GM20000 (cell line): ENCODE data around the gene CAGE1.

Source experiments
- DNase-seq: peaks from one replicate; pipeline ENCODE4 v3.0.0; 2012; ENCODE audit warnings: low spot score
- CTCF ChIP-seq: IDR thresholded peaks from 2 replicates; pipeline ENCODE4 v1.5.1; 2012; ENCODE audit warnings: mild to moderate bottlenecking, control low read depth; ENCODE audit errors: extremely low read depth, missing control alignments

CAGE1 gene

GRCh38 chr6:7389451-7390225 is at the start of gene CAGE1, which contains the start of gene RIOK1:
Gene CAGE1, minus strand, starts transcription at chr6:7389742. Its CDS starts 2,569 bp downstream, at chr6:7387173.
Gene RIOK1, plus strand, starts transcription at chr6:7389808. Its CDS starts 195 bp downstream, at chr6:7390003.
- TF ChIP-seq CTCF = no peak
- peak; percentile 90 for DNase-seq

- TF ChIP-seq CTCF = no peak
- DNase-seq = no peak
These were observed 49.7 kb upstream of the CAGE1 start for GRCh38 chr6:7439228-7439627.

- DNase-seq = no peak
- TF ChIP-seq CTCF = no peak
These were observed 48.5 kb upstream of the CAGE1 start for GRCh38 chr6:7438011-7438410.

- TF ChIP-seq CTCF = no peak
- DNase-seq = no peak
These were observed 45.1 kb upstream of the CAGE1 start for GRCh38 chr6:7434672-7435071.

- TF ChIP-seq CTCF = no peak
- no peak for DNase-seq
These were observed 43.6 kb upstream of the CAGE1 start for GRCh38 chr6:7433121-7433617.

- DNase-seq = no peak
- TF ChIP-seq CTCF = no peak
These were observed 43.0 kb upstream of the CAGE1 start for GRCh38 chr6:7432391-7433120.
